Measurements from ENCODE around the gene METTL21A. TPM values are rescaled to one million over a fixed set of nuclear protein-coding genes. Genes with fewer than 3 reads are reported as not detected.

Gene METTL21A
- total and polyA plus RNA-seq, 9 of the 15 experiments (the other 6 are each of a cell fraction or from before 2014, with no cell fraction given) = 9.1 to 46.5 (median 37.4) TPM

DNA sequence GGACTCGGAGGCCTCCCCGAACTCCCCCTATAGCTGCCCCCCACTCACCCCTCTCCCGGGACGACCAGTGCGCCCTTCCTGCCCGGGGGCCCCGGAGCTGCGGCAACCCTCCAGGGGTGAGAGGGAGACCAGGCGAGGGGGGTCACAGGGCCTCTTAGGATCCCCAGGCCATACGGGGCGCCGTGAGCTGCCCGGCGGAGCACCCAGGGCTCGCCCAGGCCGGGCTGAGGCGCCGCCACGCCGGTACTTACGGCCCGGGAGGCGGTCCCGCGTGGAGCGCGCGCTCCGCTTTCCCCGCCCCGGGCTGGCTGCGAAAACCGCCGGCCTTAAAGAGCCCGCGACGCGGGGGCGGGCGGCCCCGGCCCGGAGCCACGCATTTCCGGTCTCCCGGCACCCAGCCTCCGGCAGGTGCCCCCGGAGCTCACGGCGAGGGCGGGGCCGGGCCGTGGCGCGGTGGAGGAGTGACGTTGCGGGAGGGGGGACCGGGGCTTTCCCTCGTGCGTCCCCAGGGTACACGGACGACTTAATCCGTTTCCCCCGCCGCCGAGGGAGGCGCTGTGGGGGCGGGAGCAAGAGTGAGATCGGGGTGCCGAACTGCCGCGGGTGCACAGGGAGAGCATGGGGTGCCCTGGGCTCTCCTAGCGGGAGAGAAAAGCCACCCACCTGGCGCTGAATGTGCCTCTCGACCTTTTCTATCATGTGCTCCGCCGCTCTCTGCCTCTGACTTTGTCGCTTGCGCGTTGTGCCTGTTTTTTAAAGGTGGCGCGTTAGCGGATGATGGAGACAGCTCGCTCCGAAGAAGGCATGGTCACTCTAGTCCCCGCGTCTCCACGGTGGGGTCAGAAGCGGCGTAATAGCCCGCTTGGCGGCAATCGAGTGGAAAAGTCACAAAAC, at the start of gene METTL21A (continued):
- TF ChIP-seq BRD4 (IDR thresholded peaks at IDR 0.05) = no peak
- TF ChIP-seq SMARCA5 (IDR thresholded peaks at IDR 0.05) = no peak
- no peak for TF ChIP-seq KAT8 (IDR thresholded peaks at IDR 0.05; ENCODE audit: low read depth)
- TF ChIP-seq MEF2D (tag; conservative IDR thresholded peaks at IDR 0.05; ENCODE audit: low read depth) = no peak
- no peak for TF ChIP-seq PHTF2 (CRISPR knock-in tag; IDR thresholded peaks at IDR 0.05)
- no peak for TF ChIP-seq ZNF830 (CRISPR knock-in tag; IDR thresholded peaks at IDR 0.05)
- TF ChIP-seq, protein P1, sequence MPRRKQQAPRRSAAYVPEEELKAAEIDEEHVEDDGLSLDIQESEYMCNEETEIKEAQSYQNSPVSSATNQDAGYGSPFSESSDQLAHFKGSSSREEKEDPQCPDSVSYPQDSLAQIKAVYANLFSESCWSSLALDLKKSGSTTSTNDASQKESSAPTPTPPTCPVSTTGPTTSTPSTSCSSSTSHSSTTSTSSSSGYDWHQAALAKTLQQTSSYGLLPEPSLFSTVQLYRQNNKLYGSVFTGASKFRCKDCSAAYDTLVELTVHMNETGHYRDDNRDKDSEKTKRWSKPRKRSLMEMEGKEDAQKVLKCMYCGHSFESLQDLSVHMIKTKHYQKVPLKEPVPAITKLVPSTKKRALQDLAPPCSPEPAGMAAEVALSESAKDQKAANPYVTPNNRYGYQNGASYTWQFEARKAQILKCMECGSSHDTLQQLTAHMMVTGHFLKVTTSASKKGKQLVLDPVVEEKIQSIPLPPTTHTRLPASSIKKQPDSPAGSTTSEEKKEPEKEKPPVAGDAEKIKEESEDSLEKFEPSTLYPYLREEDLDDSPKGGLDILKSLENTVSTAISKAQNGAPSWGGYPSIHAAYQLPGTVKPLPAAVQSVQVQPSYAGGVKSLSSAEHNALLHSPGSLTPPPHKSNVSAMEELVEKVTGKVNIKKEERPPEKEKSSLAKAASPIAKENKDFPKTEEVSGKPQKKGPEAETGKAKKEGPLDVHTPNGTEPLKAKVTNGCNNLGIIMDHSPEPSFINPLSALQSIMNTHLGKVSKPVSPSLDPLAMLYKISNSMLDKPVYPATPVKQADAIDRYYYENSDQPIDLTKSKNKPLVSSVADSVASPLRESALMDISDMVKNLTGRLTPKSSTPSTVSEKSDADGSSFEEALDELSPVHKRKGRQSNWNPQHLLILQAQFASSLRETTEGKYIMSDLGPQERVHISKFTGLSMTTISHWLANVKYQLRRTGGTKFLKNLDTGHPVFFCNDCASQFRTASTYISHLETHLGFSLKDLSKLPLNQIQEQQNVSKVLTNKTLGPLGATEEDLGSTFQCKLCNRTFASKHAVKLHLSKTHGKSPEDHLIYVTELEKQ (CRISPR knock-in tag; IDR thresholded peaks at IDR 0.05) = no peak
- no peak for TF ChIP-seq NFATC3 (IDR thresholded peaks at IDR 0.05)
- no peak for TF ChIP-seq WHSC1 (IDR thresholded peaks at IDR 0.05; ENCODE audit: low read length)
- no peak for TF ChIP-seq RBM39 (optimal IDR thresholded peaks at IDR 0.05; ENCODE audit: low read depth, low read length)
- TF ChIP-seq DIDO1 (tag; IDR thresholded peaks at IDR 0.05; ENCODE audit: low read depth) = no peak
- no peak for TF ChIP-seq ZNF766 (CRISPR knock-in tag; conservative IDR thresholded peaks at IDR 0.05)
- peak; percentile 90 for TF ChIP-seq GABPB1 (CRISPR knock-in tag; IDR thresholded peaks at IDR 0.05)
- 0 out of 2 replicates have a peak, but pooled peaks have one; percentile 35 for TF ChIP-seq ZBTB7A (IDR thresholded peaks at IDR 0.05; ENCODE audit: borderline replicate concordance, control insufficient read depth, low read depth, low read length)
- no peak for TF ChIP-seq ZNF282 (CRISPR knock-in tag; IDR thresholded peaks at IDR 0.05)
- TF ChIP-seq PML (IDR thresholded peaks at IDR 0.05; ENCODE audit: low read length) = peak; percentile 35; the same call in 1 of the 2 replicates
- no peak for TF ChIP-seq NR2C2 (CRISPR knock-in tag; IDR thresholded peaks at IDR 0.05)
- TF ChIP-seq NR2C2 (tag; IDR thresholded peaks at IDR 0.05) = no peak
- peak; percentile 73 for TF ChIP-seq NFRKB (IDR thresholded peaks at IDR 0.05; ENCODE audit: low read depth)
- no peak for TF ChIP-seq BCL6 (CRISPR knock-in tag; IDR thresholded peaks at IDR 0.05)
- TF ChIP-seq TEAD1 (CRISPR knock-in tag; IDR thresholded peaks at IDR 0.05) = no peak; a peak in 1 of 4 replicates
- TF ChIP-seq ARID1B (IDR thresholded peaks at IDR 0.05) = peak; percentile 28
- no peak for TF ChIP-seq RBM34 (IDR thresholded peaks at IDR 0.05; ENCODE audit: borderline replicate concordance, insufficient read depth, low read length)
- TF ChIP-seq HNRNPL (IDR thresholded peaks at IDR 0.05; ENCODE audit: low read depth, low read length) = 0 out of 2 replicates have a peak, but pooled peaks have one; percentile 35
- TF ChIP-seq FOSL1 (tag; conservative IDR thresholded peaks at IDR 0.05) = no peak
- no peak for TF ChIP-seq NCOA2 (IDR thresholded peaks at IDR 0.05; ENCODE audit: partially characterized antibody in 2 of 2)
- TF ChIP-seq THRAP3 (IDR thresholded peaks at IDR 0.05; ENCODE audit: borderline replicate concordance) = no peak
- TF ChIP-seq ZNF146 (CRISPR knock-in tag; IDR thresholded peaks at IDR 0.05; ENCODE audit: unreplicated experiment) = no peak
- TF ChIP-seq CBX3 (IDR thresholded peaks at IDR 0.05; ENCODE audit: borderline replicate concordance in 1 of 2, low read length in 2 of 2) = peak in 1 of 2 experiments; percentile 64; a peak in 1 of 3 replicates

Data from K562 (cell line).